Gastroesophageal sphincter (tissue), 4 donors: ENCODE data around the gene PARP8. TPM values are rescaled to one million over a fixed set of nuclear protein-coding genes. Genes with fewer than 3 reads are reported as not detected.
"Not testable (repeated sequence)": the region's sequence is repeated elsewhere in the genome, so short reads cannot be mapped to it uniquely, and the experiment has no call there.

Source experiments
- ATAC-seq: fragments of 150-250 bp; one replicate; pipeline ENCODE4 v1.9.1; 2016; ENCODE audit warnings: mild to moderate bottlenecking, moderate library complexity
- H3K27ac ChIP-seq, 4 donors: fragments of 200-600 bp; sonication (generic) in 3 of 4; 1 replicate in 3 of 4; 2 replicates in 1 of 4; pipeline ENCODE4 v1.5.1; 2016 to 2019
- H3K27me3 ChIP-seq: fragments of 200-600 bp; sonication (generic); one replicate; pipeline ENCODE4 v1.5.1; 2019
- H3K36me3 ChIP-seq, 2 donors: fragments of 200-600 bp; sonication (generic); one replicate each; pipeline ENCODE4 v1.5.1; 2019; ENCODE audit warnings: control low read depth in 1 of 2
- H3K4me1 ChIP-seq, 3 donors: fragments of 200-600 bp; sonication (generic); 1 replicate in 2 of 3; 2 replicates in 1 of 3; pipeline ENCODE4 v1.5.1; 2016 to 2019; ENCODE audit warnings: control low read depth in 2 of 3
- H3K4me3 ChIP-seq, 2 donors: fragments of 200-600 bp; sonication (generic); one replicate each; pipeline ENCODE4 v1.5.1; 2019; ENCODE audit warnings: mild to moderate bottlenecking in 1 of 2, moderate library complexity in 1 of 2
- H3K9me3 ChIP-seq, 3 donors: fragments of 200-600 bp; sonication (generic); one replicate each; pipeline ENCODE4 v1.5.1; 2017 to 2019; ENCODE audit warnings: control low read depth in 2 of 3
- EP300 ChIP-seq: sonication (generic); formaldehyde crosslinking; IDR thresholded peaks from one replicate; pipeline ENCODE4 v1.6.1; 2017; ENCODE audit warnings: antibody characterized with exemption, mild to moderate bottlenecking
- POLR2A ChIP-seq, 2 donors: fragments of 450-650 bp; IDR thresholded peaks; one replicate each; pipeline ENCODE4 v1.6.1; 2017; ENCODE audit warnings: antibody characterized with exemption in 2 of 2, mild to moderate bottlenecking in 2 of 2, moderate library complexity in 1 of 2
- POLR2AphosphoS5 ChIP-seq: sonication (generic); formaldehyde crosslinking; IDR thresholded peaks from one replicate; pipeline ENCODE4 v1.6.1; 2017; ENCODE audit warnings: antibody characterized with exemption
- WGBS, 2 donors: methylation state at CpG; one replicate each; pipeline ENCODE4 v1.1.5; 2018; ENCODE audit warnings: low coverage in 1 of 2; 5-methylcytosine and 5-hydroxymethylcytosine counted together
- total RNA-seq, 4 donors: library from RNA; depleted of rRNA; stranded (reverse); fragments of >200 nt; gene quantifications; one replicate each; pipeline ENCODE4 v1.1.0, GENCODE V29; 2016
- TF ChIP-seq, protein P1 (sequence below), 4 experiments: fragments of 200-600 bp in 2 of 4; fragments of 450-650 bp in 2 of 4; sonication (generic) in 1 of 4; IDR thresholded peaks; one replicate each; pipeline ENCODE4 v1.5.1; 2017 to 2019; ENCODE audit warnings: antibody characterized with exemption in 4 of 4, mild to moderate bottlenecking in 2 of 4, moderate library complexity in 2 of 4

Gene PARP8
- total RNA-seq, 4 donors from 2014 or later = 3.9 to 43.1 (median 24.8) TPM

- ATAC-seq = peak; percentile 67
- no peak for TF ChIP-seq POLR2AphosphoS5
- TF ChIP-seq EP300 = no peak
- TF ChIP-seq POLR2A (IDR thresholded peaks at IDR 0.05) = no peak
- TF ChIP-seq, protein P1, sequence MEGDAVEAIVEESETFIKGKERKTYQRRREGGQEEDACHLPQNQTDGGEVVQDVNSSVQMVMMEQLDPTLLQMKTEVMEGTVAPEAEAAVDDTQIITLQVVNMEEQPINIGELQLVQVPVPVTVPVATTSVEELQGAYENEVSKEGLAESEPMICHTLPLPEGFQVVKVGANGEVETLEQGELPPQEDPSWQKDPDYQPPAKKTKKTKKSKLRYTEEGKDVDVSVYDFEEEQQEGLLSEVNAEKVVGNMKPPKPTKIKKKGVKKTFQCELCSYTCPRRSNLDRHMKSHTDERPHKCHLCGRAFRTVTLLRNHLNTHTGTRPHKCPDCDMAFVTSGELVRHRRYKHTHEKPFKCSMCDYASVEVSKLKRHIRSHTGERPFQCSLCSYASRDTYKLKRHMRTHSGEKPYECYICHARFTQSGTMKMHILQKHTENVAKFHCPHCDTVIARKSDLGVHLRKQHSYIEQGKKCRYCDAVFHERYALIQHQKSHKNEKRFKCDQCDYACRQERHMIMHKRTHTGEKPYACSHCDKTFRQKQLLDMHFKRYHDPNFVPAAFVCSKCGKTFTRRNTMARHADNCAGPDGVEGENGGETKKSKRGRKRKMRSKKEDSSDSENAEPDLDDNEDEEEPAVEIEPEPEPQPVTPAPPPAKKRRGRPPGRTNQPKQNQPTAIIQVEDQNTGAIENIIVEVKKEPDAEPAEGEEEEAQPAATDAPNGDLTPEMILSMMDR (IDR thresholded peaks at IDR 0.05) = no peak
- Histone ChIP-seq H3K27me3 (no peaks in the 10 kb centered on the region), H3K4me3 (peak overlapping the region; percentile 88 to 99), H3K9me3 (no peaks in the 10 kb centered on the region), H3K36me3 (no peaks in the 10 kb centered on the region), H3K27ac (peak overlapping the region; percentile 64 to 88 (median 80)), H3K4me1 (peaks cover 0 to 37% (median 0%) of the 10 kb centered on the region in 3 donors)
- WGBS, 2 donors = 5% methylated on average over 11 to 18 of the region's 46 CpGs
These were observed 1.5 kb downstream of the PARP8 start for GRCh38 chr5:50667653-50668595.

DNA sequence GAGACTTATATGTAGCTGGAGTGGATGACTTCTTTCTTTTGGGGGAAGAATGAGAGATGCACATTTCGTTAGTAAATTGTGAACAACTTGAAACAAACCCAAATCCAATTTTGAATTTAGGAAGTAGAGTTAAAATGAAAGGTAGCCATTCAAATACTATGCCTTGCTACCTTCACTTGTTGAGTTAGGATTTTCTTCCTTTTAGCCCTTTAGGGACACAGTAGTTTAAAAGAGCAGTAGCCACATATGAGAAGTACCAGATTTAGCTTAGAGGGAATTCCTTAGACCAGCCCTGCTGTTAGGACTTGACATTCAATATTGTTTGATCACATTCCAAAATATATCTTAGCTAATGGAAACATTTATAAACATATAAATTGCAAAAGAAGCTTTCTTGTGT, 2.2 kb downstream of the PARP8 start:
- 11% methylated on average over 1 of the region's 1 CpG; no CpG with 5 or more reads in 1 of the 2 donors for WGBS, 2 donors
- Histone ChIP-seq H3K4me1 (peaks cover 0 to 42% (median 0%) of the 10 kb centered on the region in 3 donors), H3K27ac (peak overlapping the region in 2 of 4 donors; percentile 85 to 88), H3K4me3 (peak overlapping the region; percentile 88 to 99)
- H3K36me3 ChIP-seq, ATAC-seq, H3K27me3 ChIP-seq, H3K9me3 ChIP-seq: not testable (repeated sequence)

DNA sequence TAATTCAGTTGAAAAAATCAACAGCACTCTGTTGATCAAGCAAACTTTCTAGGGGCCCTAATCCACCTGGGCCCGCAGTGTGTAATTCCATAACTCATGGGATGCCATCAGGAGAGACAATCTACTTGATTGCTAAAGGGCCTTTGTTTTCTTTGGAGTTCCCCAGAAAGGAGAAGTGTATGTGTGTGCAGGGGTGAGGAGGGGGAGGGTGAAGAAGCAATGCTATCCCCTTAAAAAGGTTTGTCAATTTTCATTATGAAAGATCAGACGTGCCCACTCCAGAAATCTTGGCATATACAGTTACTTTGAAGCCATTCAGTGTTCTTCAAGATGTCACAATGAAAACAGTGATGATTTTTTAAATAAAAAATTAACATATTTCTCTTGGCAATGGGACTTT, 6.2 kb downstream of the PARP8 start:
- no peak overlapping the region for H3K4me3 ChIP-seq
- H3K27me3 ChIP-seq = no peaks in the 10 kb centered on the region
- no peak overlapping the region for H3K27ac ChIP-seq
- peaks cover 0 to 46% (median 0%) of the 10 kb centered on the region in 3 donors for H3K4me1 ChIP-seq
- TF ChIP-seq, protein P1 (IDR thresholded peaks at IDR 0.05) = no peak
- no peak for TF ChIP-seq EP300
- TF ChIP-seq POLR2A (IDR thresholded peaks at IDR 0.05) = no peak
- TF ChIP-seq POLR2AphosphoS5 = no peak
- no peaks in the 10 kb centered on the region for H3K9me3 ChIP-seq
- H3K36me3 ChIP-seq = no peaks in the 10 kb centered on the region
- no peak for ATAC-seq
- WGBS, 2 donors = 75 to 83% methylated on average over 1 to 2 of the region's 2 CpGs

- H3K4me1 ChIP-seq = peaks cover 0 to 40% (median 0%) of the 10 kb centered on the region in 3 donors
- not testable (repeated sequence) for H3K27me3 ChIP-seq, H3K4me3 ChIP-seq, H3K36me3 ChIP-seq, H3K27ac ChIP-seq, ATAC-seq, H3K9me3 ChIP-seq
- WGBS, 2 donors = 73 to 81% methylated on average over 3 of the region's 3 CpGs
These were observed 7.0 kb downstream of the PARP8 start for GRCh38 chr5:50673444-50673843.

GRCh38 chr5:50675385-50675784, 8.9 kb downstream of the PARP8 start:
- H3K27me3 ChIP-seq = no peaks in the 10 kb centered on the region
- peaks cover 0 to 29% (median 0%) of the 10 kb centered on the region in 3 donors for H3K4me1 ChIP-seq
- 100% methylated on average over 6 of the region's 15 CpGs; no CpG with 5 or more reads in 1 of the 2 donors for WGBS, 2 donors
- no peak overlapping the region for H3K27ac ChIP-seq
- no peak for ATAC-seq
- no peak overlapping the region for H3K4me3 ChIP-seq
- TF ChIP-seq POLR2A (IDR thresholded peaks at IDR 0.05) (no peak), POLR2AphosphoS5 (no peak), EP300 (no peak)
- TF ChIP-seq, protein P1 (IDR thresholded peaks at IDR 0.05) = no peak
- H3K36me3 ChIP-seq = no peaks in the 10 kb centered on the region
- no peaks in the 10 kb centered on the region for H3K9me3 ChIP-seq

DNA sequence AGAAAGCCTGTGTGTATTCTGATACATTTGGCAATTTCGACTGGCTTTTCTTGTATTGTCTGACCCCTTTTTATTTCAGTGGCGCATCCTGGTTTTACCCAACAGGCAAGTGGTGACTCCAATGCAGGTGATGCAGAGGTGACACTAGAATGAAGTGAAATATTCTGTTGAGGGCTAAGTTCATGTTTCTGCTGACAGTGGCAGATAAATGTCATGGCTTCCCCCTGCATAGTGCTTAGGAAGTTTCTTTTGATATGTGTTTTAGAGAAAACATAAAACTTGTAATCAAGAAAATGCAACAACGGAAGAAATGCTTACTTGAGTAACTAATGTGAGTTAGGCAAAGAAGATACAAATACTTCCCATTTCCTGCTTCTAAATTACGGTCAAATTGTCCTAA, 13.1 kb downstream of the PARP8 start:
- peaks cover 0 to 16% (median 0%) of the 10 kb centered on the region in 3 donors for H3K4me1 ChIP-seq
- 92 to 100% methylated on average over 2 to 4 of the region's 4 CpGs for WGBS, 2 donors
- not testable (repeated sequence) for ATAC-seq, H3K4me3 ChIP-seq, H3K36me3 ChIP-seq, H3K9me3 ChIP-seq, H3K27ac ChIP-seq, H3K27me3 ChIP-seq
